Activated CD4-positive, CD25-positive, alpha-beta regulatory T cell treated with anti-CD3 and anti-CD28 coated beads, Interleukin-2, amount 50 U/mL, for 24 hours (primary cell): ENCODE measurements around the gene CDNF.

Experiments
- ATAC-seq, 2 donors: fragments of 150-1000 bp; cut with Tn5 transposase; one replicate each; pipeline ENCODE4 v1.10.0; 2021; ENCODE audit warnings: mild to moderate bottlenecking in 1 of 2, moderate library complexity in 1 of 2

CDNF gene

DNA sequence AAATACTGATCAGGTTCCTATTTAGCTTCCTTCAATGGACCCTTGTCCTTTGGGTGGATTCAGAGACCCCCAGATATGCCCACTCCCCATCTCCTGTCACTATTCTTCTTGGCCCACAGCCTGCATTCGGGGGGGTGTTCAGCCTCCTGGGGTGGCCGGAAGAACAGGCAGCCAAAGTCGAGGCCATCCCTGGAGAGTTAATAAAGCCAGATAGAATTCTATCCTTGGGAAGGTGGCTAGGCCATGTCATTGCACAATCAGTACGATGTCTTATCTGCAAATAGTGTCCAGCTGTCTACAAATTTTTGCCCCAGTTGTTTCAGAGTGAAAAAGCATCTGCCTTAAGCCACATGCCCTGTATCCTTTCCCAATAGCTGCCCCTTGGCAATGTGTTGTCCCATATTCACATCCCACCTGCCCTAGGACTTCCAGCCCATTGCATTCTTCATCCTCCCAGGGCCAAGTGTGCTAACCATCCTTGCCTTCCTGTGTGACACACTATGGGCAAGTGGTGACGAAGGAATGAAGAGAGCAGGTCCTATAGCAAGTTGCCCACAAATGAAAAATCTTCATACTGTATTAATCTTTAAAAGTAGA, 53.3 kb downstream of the CDNF start:
- ATAC-seq: no peak

- no peak for ATAC-seq
These were observed 55.0 kb downstream of the CDNF start for GRCh38 chr10:14782691-14783363.

GRCh38 chr10:14781763-14782162, 56.1 kb downstream of the CDNF start:
- ATAC-seq: no peak

DNA sequence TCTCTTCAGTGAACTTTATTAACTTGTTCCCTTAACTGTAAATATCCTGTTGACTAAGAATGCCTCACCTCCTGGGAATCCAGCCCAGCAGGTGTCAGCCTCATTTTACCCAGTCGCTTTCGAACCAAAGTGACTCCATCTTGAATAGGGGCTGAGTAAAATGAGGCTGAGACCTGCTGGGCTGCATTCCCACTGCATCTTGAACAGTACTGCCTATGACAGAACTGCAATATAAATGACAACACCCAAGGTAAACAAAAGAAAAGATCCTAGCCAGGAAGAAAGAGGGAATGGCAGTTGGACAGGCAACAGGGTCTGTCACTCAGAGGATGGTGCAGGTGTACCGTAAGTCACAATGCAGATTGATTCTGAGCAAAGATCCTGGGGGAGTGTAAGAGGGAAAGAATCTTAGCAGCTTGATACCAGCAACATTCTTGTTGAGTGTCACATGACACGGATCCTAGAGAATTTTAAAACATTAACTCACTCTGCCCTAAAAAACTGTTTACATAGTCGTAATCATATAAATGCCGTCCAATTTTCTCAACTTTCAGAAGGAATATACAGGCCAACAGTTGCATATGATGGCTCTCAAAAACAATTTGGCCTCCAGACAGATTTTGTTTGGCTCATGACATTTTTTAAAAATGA, 58.7 kb downstream of the CDNF start:
- no peak for ATAC-seq

- no peak for ATAC-seq
These were observed 61.3 kb downstream of the CDNF start for GRCh38 chr10:14776546-14776945.

DNA sequence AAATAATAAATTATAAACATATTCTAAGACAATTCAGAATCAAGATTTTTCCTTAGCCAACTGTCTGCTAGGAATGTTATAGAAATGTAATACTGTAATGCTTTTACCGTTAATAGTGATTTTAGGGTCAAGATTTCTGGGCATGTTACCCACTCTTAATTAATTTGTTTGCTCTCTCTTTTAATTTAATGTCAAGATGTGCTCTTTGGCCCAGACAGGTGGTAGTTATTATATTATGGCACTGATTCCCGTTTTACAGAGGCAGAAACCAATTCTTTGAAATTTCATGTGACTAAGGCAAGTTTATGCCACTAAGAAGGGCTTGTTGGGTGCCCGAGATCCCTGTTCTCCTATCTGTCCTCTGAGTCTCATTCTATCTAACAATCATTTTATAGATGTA, 62.2 kb downstream of the CDNF start:
- no peak for ATAC-seq

DNA sequence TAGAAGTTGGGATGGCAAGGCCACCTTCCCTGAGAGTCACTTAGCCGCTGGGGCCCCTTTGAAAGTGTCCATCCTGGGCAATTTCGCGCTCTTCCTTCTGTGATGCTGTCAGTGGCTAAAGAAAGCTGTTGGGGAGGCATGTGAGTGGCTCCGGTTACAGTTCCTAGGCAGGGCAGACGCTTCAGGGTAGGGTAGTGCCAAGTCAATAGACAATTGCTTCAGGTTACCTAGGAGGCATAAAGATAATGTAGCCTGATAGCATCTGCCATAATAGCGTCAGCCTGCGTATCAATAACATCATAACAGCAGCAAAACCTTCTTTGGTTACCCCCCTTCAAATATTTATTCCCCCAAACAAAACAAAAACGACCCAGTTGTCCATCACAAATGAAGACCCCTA, 63.0 kb downstream of the CDNF start, which contains the start of gene FAM107B:
Gene FAM107B (minus strand): TSS at position 101 of the 400 bp plus-strand sequence. CDS start 234 bp downstream, outside the sequence.
- no peak for ATAC-seq

GRCh38 chr10:14774214-14774580, 63.6 kb downstream of the CDNF start:
- ATAC-seq: no peak

DNA sequence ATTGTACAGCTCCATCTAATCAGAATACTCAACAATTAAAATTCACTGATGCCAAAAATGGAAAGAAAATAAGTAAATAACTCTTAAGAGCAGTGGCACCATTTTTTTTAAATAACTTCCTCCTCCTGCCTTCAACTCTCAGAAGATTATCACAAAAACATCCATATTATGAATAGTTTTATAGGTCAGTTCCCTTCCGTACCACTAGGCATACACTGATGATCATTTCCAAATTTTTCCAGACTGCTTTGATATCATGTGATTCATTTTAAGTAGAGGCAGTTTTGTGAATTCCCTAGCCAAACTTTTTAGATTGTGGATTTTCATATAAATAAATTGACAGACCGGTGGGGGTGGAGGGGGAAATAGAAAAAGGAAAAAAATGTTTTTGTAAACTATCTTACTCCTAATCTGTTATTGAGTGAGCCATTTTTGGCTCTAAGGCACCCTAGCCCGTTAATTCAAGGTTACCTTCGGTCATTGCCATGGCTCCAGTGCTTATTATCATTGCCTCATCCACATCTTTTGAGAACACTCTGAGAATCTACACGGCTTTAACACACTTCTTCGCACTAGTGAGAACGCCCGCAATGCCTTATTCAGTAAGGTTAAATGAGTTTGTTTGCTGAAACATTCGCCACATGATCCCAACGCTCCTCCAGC, 64.2 kb downstream of the CDNF start:
- ATAC-seq: no peak

GRCh38 chr10:14772399-14772798, 65.4 kb downstream of the CDNF start:
- no peak for ATAC-seq

DNA sequence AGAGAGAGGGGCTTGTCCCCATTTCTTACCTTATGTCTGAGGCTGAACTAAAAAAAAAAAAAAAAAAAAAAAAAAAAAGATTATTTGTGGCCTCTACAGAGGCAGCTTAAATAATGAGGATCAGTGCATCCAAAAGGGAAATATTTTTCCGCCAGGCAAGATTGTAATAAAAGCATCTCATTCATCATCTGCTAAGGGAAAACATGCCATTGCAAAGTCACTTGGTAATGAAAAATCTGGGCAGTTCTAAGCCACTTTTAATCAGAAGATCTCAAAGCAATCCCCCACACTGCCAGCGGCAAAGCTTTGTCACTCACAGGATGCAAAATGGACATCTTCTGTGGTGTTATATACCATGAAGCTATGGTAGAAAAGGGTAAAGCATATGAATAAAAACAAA, 66.9 kb downstream of the CDNF start:
- no peak for ATAC-seq
